Activated naive CD4-positive, alpha-beta T cell treated with anti-CD3 and anti-CD28 coated beads for 36 hours (primary cell): ENCODE measurements around the gene NRSN2. TPM values are rescaled to one million over a fixed set of nuclear protein-coding genes. Genes with fewer than 3 reads are reported as not detected.
"Not testable (repeated sequence)": the region's sequence is repeated elsewhere in the genome, so short reads cannot be mapped to it uniquely, and the experiment has no call there.

Experiments
- CTCF ChIA-PET: fragments of 350-600 bp; sonication (Branson Sonifier 250); formaldehyde crosslinking; loops from one replicate; lab custom pipeline; 2021; ENCODE audit warnings: antibody characterized with exemption; lab: Charles Lee
- DNase-seq: peaks from one replicate; pipeline ENCODE4 v3.0.0-alpha.2; 2020
- H3K27ac Mint-ChIP-seq: one replicate; pipeline ENCODE4 v1.8.0; 2021; ENCODE audit warnings: mild to moderate bottlenecking, mixed read lengths
- H3K27me3 Mint-ChIP-seq: one replicate; pipeline ENCODE4 v1.8.0; 2021; ENCODE audit warnings: low read depth, mixed read lengths
- H3K36me3 Mint-ChIP-seq: one replicate; pipeline ENCODE4 v1.8.0; 2021; ENCODE audit warnings: low read depth, mixed read lengths
- H3K4me1 Mint-ChIP-seq: one replicate; pipeline ENCODE4 v1.8.0; 2021; ENCODE audit warnings: low read depth, mixed read lengths
- H3K4me3 Mint-ChIP-seq: one replicate; pipeline ENCODE4 v1.8.0; 2021; ENCODE audit warnings: mild to moderate bottlenecking, moderate library complexity, mixed read lengths
- H3K9me3 Mint-ChIP-seq: one replicate; pipeline ENCODE4 v1.8.0; 2021; ENCODE audit warnings: mixed read lengths
- intact Hi-C: fragments of 100-400 bp; cut with micrococcal nuclease; formaldehyde crosslinking; loops from one replicate; pipeline ENCODE4 v1.15.1; 2023
- total RNA-seq, 2 experiments: library from RNA; stranded (reverse); gene quantifications; one replicate each; pipeline ENCODE4 v1.2.3, GENCODE V29; 2021

The NRSN2 gene
- total RNA-seq, 2 experiments from 2014 or later: 3.9 to 4.2 TPM

- H3K9me3 Mint-ChIP-seq: peaks cover 6% of the 10 kb centered on the region
- no peak overlapping the region for H3K27ac Mint-ChIP-seq
- intact Hi-C loops: loop anchor here (5.0 kb wide), 1 partner anchor 36 kb away; the partner anchor contains the start of gene TRIB3
Measured at GRCh38 chr20:346033-346639, 775 bp upstream of the NRSN2 start.

GRCh38 chr20:347317-347639, 367 bp downstream of the NRSN2 start:
- peak overlapping the region; percentile 79 for H3K4me3 Mint-ChIP-seq
- H3K36me3 Mint-ChIP-seq: peaks cover 2% of the 10 kb centered on the region
- H3K27me3 Mint-ChIP-seq: peaks cover 5% of the 10 kb centered on the region
- DNase-seq: no peak
- H3K9me3 Mint-ChIP-seq: peaks cover under 1% of the 10 kb centered on the region
- H3K27ac Mint-ChIP-seq: no peak overlapping the region
- intact Hi-C loops: loop anchor here (5.0 kb wide), 1 partner anchor 35 kb away; the partner anchor contains the start of gene TRIB3
- CTCF ChIA-PET: no interaction called here
- H3K4me1 Mint-ChIP-seq: peaks cover 9% of the 10 kb centered on the region

More at GRCh38 chr20:346033-346639, 775 bp upstream of the NRSN2 start:
- Mint-ChIP-seq H3K4me3 (peak overlapping the region; percentile 77), H3K27me3 (peaks cover 5% of the 10 kb centered on the region), H3K36me3 (peaks cover 4% of the 10 kb centered on the region), H3K4me1 (peaks cover 12% of the 10 kb centered on the region)
- no peak for DNase-seq
- CTCF ChIA-PET: interaction anchor here (0.5 to 2.0 kb wide), 6 partner anchors 8 to 112 kb away, joined by 3 to 10 read pairs (median 4); no protein-coding TSS in a partner anchor

GRCh38 chr20:347640-348484, 951 bp downstream of the NRSN2 start:
- CTCF ChIA-PET: no interaction called here
- no peaks in the 10 kb centered on the region for H3K9me3 Mint-ChIP-seq
- no peak overlapping the region for H3K27ac Mint-ChIP-seq
- H3K4me1 Mint-ChIP-seq: peaks cover 9% of the 10 kb centered on the region
- H3K36me3 Mint-ChIP-seq: peaks cover 2% of the 10 kb centered on the region
- H3K27me3 Mint-ChIP-seq: peaks cover 5% of the 10 kb centered on the region
- H3K4me3 Mint-ChIP-seq: peak overlapping the region; percentile 79
- intact Hi-C loops: loop anchor here (5.0 kb wide), 1 partner anchor 34 kb away; the partner anchor contains the start of gene TRIB3
- DNase-seq: peak; percentile 57

GRCh38 chr20:348972-349841, 2.3 kb downstream of the NRSN2 start:
- CTCF ChIA-PET: no interaction called here
- no peaks in the 10 kb centered on the region for H3K36me3 Mint-ChIP-seq
- peaks cover 5% of the 10 kb centered on the region for H3K27me3 Mint-ChIP-seq
- no peak for DNase-seq
- no peaks in the 10 kb centered on the region for H3K9me3 Mint-ChIP-seq
- no peak overlapping the region for H3K27ac Mint-ChIP-seq
- H3K4me3 Mint-ChIP-seq: no peak overlapping the region
- intact Hi-C loops: loop anchor here (5.0 kb wide), 1 partner anchor 33 kb away; the partner anchor contains the start of gene TRIB3
- H3K4me1 Mint-ChIP-seq: peaks cover 9% of the 10 kb centered on the region

GRCh38 chr20:353166-353565, 6.3 kb downstream of the NRSN2 start:
- Mint-ChIP-seq H3K27me3 (no peaks in the 10 kb centered on the region), H3K9me3 (no peaks in the 10 kb centered on the region), H3K4me3 (no peak overlapping the region), H3K27ac (no peak overlapping the region), H3K4me1 (peaks cover 4% of the 10 kb centered on the region), H3K36me3 (no peaks in the 10 kb centered on the region)
- intact Hi-C loops: loop anchor here (5.0 kb wide), 2 partner anchors 109 to 374 kb away; partner anchors contain the start of gene TBC1D20
- no peak for DNase-seq
- CTCF ChIA-PET: interaction anchor here (0.5 to 4.7 kb wide), 9 partner anchors 8 to 314 kb away, joined by 3 to 40 read pairs (median 6); no protein-coding TSS in a partner anchor

GRCh38 chr20:354298-354977, 7.5 kb downstream of the NRSN2 start:
- H3K27ac Mint-ChIP-seq: no peak overlapping the region
- intact Hi-C loops: loop anchor here (1.0 to 5.0 kb wide), 8 partner anchors 52 to 373 kb away; partner anchors contain the start of gene TBC1D20
- no peaks in the 10 kb centered on the region for H3K9me3 Mint-ChIP-seq

GRCh38 chr20:356154-356553, 9.2 kb downstream of the NRSN2 start:
- H3K27ac Mint-ChIP-seq, H3K9me3 Mint-ChIP-seq, DNase-seq, H3K36me3 Mint-ChIP-seq, H3K4me1 Mint-ChIP-seq, H3K27me3 Mint-ChIP-seq, intact Hi-C loops, H3K4me3 Mint-ChIP-seq: not testable (repeated sequence)
- CTCF ChIA-PET: interaction anchor here (0.7 to 4.7 kb wide), 7 partner anchors 11 to 137 kb away, joined by 3 to 40 read pairs (median 4); no protein-coding TSS in a partner anchor

More at GRCh38 chr20:354298-354977, 7.5 kb downstream of the NRSN2 start:
- no peaks in the 10 kb centered on the region for H3K36me3 Mint-ChIP-seq
- peaks cover 4% of the 10 kb centered on the region for H3K4me1 Mint-ChIP-seq
- no peak overlapping the region for H3K4me3 Mint-ChIP-seq
- CTCF ChIA-PET: interaction anchor here (0.7 to 4.7 kb wide), 23 partner anchors 9 to 291 kb away, joined by 3 to 40 read pairs (median 5); no protein-coding TSS in a partner anchor
- DNase-seq: peak; percentile 85
- H3K27me3 Mint-ChIP-seq: no peaks in the 10 kb centered on the region

- Mint-ChIP-seq H3K4me1 (peaks cover 4% of the 10 kb centered on the region), H3K9me3 (no peaks in the 10 kb centered on the region), H3K27ac (no peak overlapping the region), H3K36me3 (no peaks in the 10 kb centered on the region), H3K4me3 (no peak overlapping the region), H3K27me3 (no peaks in the 10 kb centered on the region)
- intact Hi-C loops: no loop called here
- DNase-seq: no peak
- CTCF ChIA-PET: interaction anchor here (4.7 kb wide), 1 partner anchor 121 kb away, joined by 40 read pairs; no protein-coding TSS in a partner anchor
Measured at GRCh38 chr20:356745-357144, 9.8 kb downstream of the NRSN2 start.

- Mint-ChIP-seq H3K27ac (no peak overlapping the region), H3K9me3 (no peaks in the 10 kb centered on the region), H3K4me1 (peaks cover 15% of the 10 kb centered on the region), H3K4me3 (no peak overlapping the region), H3K27me3 (no peaks in the 10 kb centered on the region), H3K36me3 (no peaks in the 10 kb centered on the region)
- intact Hi-C loops: no loop called here
- CTCF ChIA-PET: interaction anchor here (1.0 kb wide), 1 partner anchor 119 kb away, joined by 3 read pairs; no protein-coding TSS in a partner anchor
- no peak for DNase-seq
Measured at GRCh38 chr20:358891-359555, 12.1 kb downstream of the NRSN2 start.

GRCh38 chr20:361561-361960, 14.7 kb downstream of the NRSN2 start:
- H3K36me3 Mint-ChIP-seq: no peaks in the 10 kb centered on the region
- intact Hi-C loops: no loop called here
- no peak overlapping the region for H3K4me3 Mint-ChIP-seq
- H3K27ac Mint-ChIP-seq: no peak overlapping the region
- DNase-seq: no peak
- CTCF ChIA-PET: interaction anchor here (0.8 to 3.3 kb wide), 6 partner anchors 10 to 284 kb away, joined by 3 to 12 read pairs (median 6); no protein-coding TSS in a partner anchor
- no peaks in the 10 kb centered on the region for H3K9me3 Mint-ChIP-seq
- H3K27me3 Mint-ChIP-seq: no peaks in the 10 kb centered on the region
- peaks cover 33% of the 10 kb centered on the region for H3K4me1 Mint-ChIP-seq
